HG02938 (cell line): Measurements from ENCODE around the gene INKA2.

Experiments
- ATAC-seq: cut with Tn5 transposase; IDR thresholded peaks from one replicate; pipeline ENCODE4 v1.9.1; 2021; ENCODE audit warnings: mild to moderate bottlenecking, moderate library complexity; ENCODE audit not compliant: unreplicated experiment

Gene INKA2

GRCh38 chr1:111706921-111707320 lies 32.3 kb downstream of the INKA2 start:
- ATAC-seq: no peak

GRCh38 chr1:111705841-111706240 lies 33.4 kb downstream of the INKA2 start:
- ATAC-seq: no peak

- ATAC-seq: no peak
Observed at GRCh38 chr1:111704776-111705175, 34.4 kb downstream of the INKA2 start.

- ATAC-seq: no peak
Observed at GRCh38 chr1:111704240-111704639, 35.0 kb downstream of the INKA2 start.

GRCh38 chr1:111702504-111703050 lies 36.6 kb downstream of the INKA2 start:
- no peak for ATAC-seq

- no peak for ATAC-seq
Observed at GRCh38 chr1:111699268-111699667, 39.9 kb downstream of the INKA2 start.

GRCh38 chr1:111696330-111696729 lies 42.9 kb downstream of the INKA2 start:
- ATAC-seq: no peak

GRCh38 chr1:111695801-111696200 lies 43.4 kb downstream of the INKA2 start:
- no peak for ATAC-seq

GRCh38 chr1:111691886-111692285 lies 47.3 kb downstream of the INKA2 start:
- ATAC-seq: no peak

GRCh38 chr1:111690306-111690617 lies 48.9 kb downstream of the INKA2 start:
- no peak for ATAC-seq
